ENCODE data around the gene INSIG2.

INSIG2 gene

GRCh38 chr2:118094503-118094902 lies 6.2 kb downstream of the INSIG2 start:
- no peak for TF ChIP-seq CTCF (IDR thresholded peaks at IDR 0.05)
- H3K27ac ChIP-seq = no peak overlapping the region
- H3K36me3 ChIP-seq = no peaks in the 10 kb centered on the region
- no peaks in the 10 kb centered on the region for H3K9me3 ChIP-seq
- H3K27me3 ChIP-seq = no peaks in the 10 kb centered on the region
- no peak overlapping the region for H3K4me3 ChIP-seq (ENCODE audit: low read depth in 1 of 2, low read length in 1 of 2)
- H3K4me1 ChIP-seq (ENCODE audit: control insufficient read depth in 1 of 2, insufficient read depth in 1 of 2, low read depth in 1 of 2, low read length in 1 of 2) = peaks cover 61 to 62% of the 10 kb centered on the region in 2 experiments

DNA sequence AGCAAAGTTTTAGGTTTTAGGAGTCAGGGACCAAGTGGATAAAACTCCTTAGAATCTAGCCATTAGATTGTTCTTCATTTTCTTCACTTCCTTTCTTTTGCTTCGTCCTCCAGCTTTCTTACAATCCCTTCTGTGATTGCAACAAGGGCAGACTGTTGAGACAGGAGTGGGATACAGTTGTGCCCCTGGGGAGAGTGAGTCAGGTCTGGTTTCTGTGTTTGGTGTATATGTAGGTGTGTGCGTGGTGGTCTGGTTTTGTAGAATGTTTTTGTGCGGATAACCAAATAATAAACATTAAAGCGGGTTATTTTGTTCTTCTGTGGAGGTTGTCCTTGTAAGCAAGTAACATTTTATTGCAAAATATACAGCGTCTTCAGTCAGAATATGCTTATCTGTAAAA lies 7.3 kb downstream of the INSIG2 start:
- peak overlapping the region; percentile 77 for H3K27ac ChIP-seq
- H3K4me3 ChIP-seq (ENCODE audit: low read depth in 1 of 2, low read length in 1 of 2) = no peak overlapping the region
- H3K36me3 ChIP-seq = no peaks in the 10 kb centered on the region
- no peaks in the 10 kb centered on the region for H3K9me3 ChIP-seq
- peaks cover 56 to 57% of the 10 kb centered on the region in 2 experiments for H3K4me1 ChIP-seq (ENCODE audit: control insufficient read depth in 1 of 2, insufficient read depth in 1 of 2, low read depth in 1 of 2, low read length in 1 of 2)
- no peaks in the 10 kb centered on the region for H3K27me3 ChIP-seq
- no peak for TF ChIP-seq CTCF (IDR thresholded peaks at IDR 0.05)

GRCh38 chr2:118097657-118098056 lies 9.4 kb downstream of the INSIG2 start:
- TF ChIP-seq CTCF (IDR thresholded peaks at IDR 0.05) = no peak
- Histone ChIP-seq H3K27ac (peak overlapping the region; percentile 77), H3K4me3 (ENCODE audit: low read depth in 1 of 2, low read length in 1 of 2) (no peak overlapping the region), H3K4me1 (ENCODE audit: control insufficient read depth in 1 of 2, insufficient read depth in 1 of 2, low read depth in 1 of 2, low read length in 1 of 2) (peaks cover 57 to 59% of the 10 kb centered on the region in 2 experiments), H3K36me3 (no peaks in the 10 kb centered on the region), H3K9me3 (no peaks in the 10 kb centered on the region), H3K27me3 (no peaks in the 10 kb centered on the region)

- H3K4me3 ChIP-seq (ENCODE audit: low read depth in 1 of 2, low read length in 1 of 2) = peak overlapping the region in 1 of 2 experiments; percentile 5
- H3K27me3 ChIP-seq = no peaks in the 10 kb centered on the region
- H3K4me1 ChIP-seq (ENCODE audit: control insufficient read depth in 1 of 2, insufficient read depth in 1 of 2, low read depth in 1 of 2, low read length in 1 of 2) = peaks cover 64 to 66% of the 10 kb centered on the region in 2 experiments
- no peak for TF ChIP-seq CTCF (IDR thresholded peaks at IDR 0.05)
- H3K36me3 ChIP-seq = no peaks in the 10 kb centered on the region
- H3K9me3 ChIP-seq = no peaks in the 10 kb centered on the region
- peak overlapping the region; percentile 77 for H3K27ac ChIP-seq
Observed at GRCh38 chr2:118098307-118099030, 10.2 kb downstream of the INSIG2 start.

- Histone ChIP-seq H3K4me1 (ENCODE audit: control insufficient read depth in 1 of 2, insufficient read depth in 1 of 2, low read depth in 1 of 2, low read length in 1 of 2) (peaks cover 65 to 71% of the 10 kb centered on the region in 2 experiments), H3K27me3 (no peaks in the 10 kb centered on the region), H3K36me3 (peaks cover 7% of the 10 kb centered on the region), H3K27ac (peak overlapping the region; percentile 5), H3K9me3 (no peaks in the 10 kb centered on the region), H3K4me3 (ENCODE audit: low read depth in 1 of 2, low read length in 1 of 2) (no peak overlapping the region)
- TF ChIP-seq CTCF (IDR thresholded peaks at IDR 0.05) = no peak
Observed at GRCh38 chr2:118102433-118103082, 14.3 kb downstream of the INSIG2 start.

Data from neutrophil (primary cell).